GM12878 (cell line): ENCODE data around the gene CMBL.
A peak's percentile ranks its signal among the peaks of the same experiment; 100 is the strongest.

Source experiments
- CHD1 ChIP-seq: IDR thresholded peaks from 2 replicates; pipeline ENCODE4 v1.6.1; 2012; ENCODE audit warnings: low read depth, low read length, improper control_type of control experiment
- CTCF ChIP-seq, 3 experiments: IDR thresholded peaks in 2 of 3; conservative IDR thresholded peaks in 1 of 3; 2 replicates each; pipeline ENCODE4 v1.5.1; 2011; ENCODE audit warnings: low read depth in 3 of 3, low read length in 3 of 3, mild to moderate bottlenecking in 3 of 3, control low read depth in 2 of 3, moderate library complexity in 2 of 3, inconsistent platforms in 1 of 3, mixed read lengths in 1 of 3; ENCODE audit not compliant: control insufficient read depth in 2 of 3, insufficient read depth in 1 of 3; ENCODE audit errors: extremely low read depth in 1 of 3
- ESRRA ChIP-seq: IDR thresholded peaks from 2 replicates; pipeline ENCODE4 v1.6.1; 2012; ENCODE audit warnings: mild to moderate bottlenecking, low read length, improper control_type of control experiment
- EZH2 ChIP-seq: IDR thresholded peaks from 2 replicates; pipeline ENCODE4 v1.6.1; 2012; ENCODE audit warnings: low read depth, mild to moderate bottlenecking, control low read depth, inconsistent platforms, low read length, borderline replicate concordance; ENCODE audit not compliant: control insufficient read depth
- GABPA ChIP-seq: IDR thresholded peaks from 2 replicates; pipeline ENCODE4 v1.6.1; 2014; ENCODE audit warnings: antibody characterized with exemption, low read depth, mild to moderate bottlenecking, inconsistent platforms
- NFYA ChIP-seq: IDR thresholded peaks from 2 replicates; pipeline ENCODE4 v1.6.1; 2011; ENCODE audit warnings: low read depth, mild to moderate bottlenecking, low read length, improper control_type of control experiment, borderline replicate concordance
- POLR2A ChIP-seq: IDR thresholded peaks from 2 replicates; pipeline ENCODE4 v1.6.1; 2011; ENCODE audit warnings: low read depth, mild to moderate bottlenecking, low read length
- POLR2AphosphoS5 ChIP-seq: IDR thresholded peaks from 2 replicates; pipeline ENCODE4 v1.6.1; 2011; ENCODE audit warnings: mild to moderate bottlenecking, low read length, inconsistent platforms
- REST ChIP-seq: IDR thresholded peaks from 2 replicates; pipeline ENCODE4 v1.6.1; 2012; ENCODE audit warnings: mild to moderate bottlenecking, low read depth, low read length
- SMC3 ChIP-seq: IDR thresholded peaks from 2 replicates; pipeline ENCODE4 v1.6.1; 2011; ENCODE audit warnings: low read length, improper control_type of control experiment, borderline replicate concordance
- SP1 ChIP-seq: IDR thresholded peaks from one replicate; pipeline ENCODE4 v1.6.1; 2011; ENCODE audit warnings: low read depth, low read length
- SUPT20H ChIP-seq: IDR thresholded peaks from 2 replicates; pipeline ENCODE4 v1.6.1; 2011; ENCODE audit warnings: low read depth, mild to moderate bottlenecking, low read length, moderate library complexity, borderline replicate concordance; ENCODE audit not compliant: control insufficient read depth
- TARDBP ChIP-seq: IDR thresholded peaks from 2 replicates; pipeline ENCODE4 v1.6.1; 2016; ENCODE audit warnings: borderline replicate concordance
- ZNF592 ChIP-seq: fragments of 450-650 bp; IDR thresholded peaks from 2 replicates; pipeline ENCODE4 v1.6.1; 2017; ENCODE audit warnings: mild to moderate bottlenecking, moderate library complexity

GRCh38 chr5:10353241-10354047, 45.7 kb upstream of the CMBL start, which contains the start of gene MARCHF6:
- no peak for TF ChIP-seq SUPT20H
- TF ChIP-seq GABPA = peak; percentile 88
- no peak for TF ChIP-seq CTCF (IDR thresholded peaks at IDR 0.05 in 2 of 3, conservative IDR thresholded peaks at IDR 0.05 in 1 of 3; ENCODE audit: control insufficient read depth in 2 of 3, extremely low read depth in 1 of 3, insufficient read depth in 1 of 3, low read depth in 3 of 3, low read length in 3 of 3)
- 0 out of 2 replicates have a peak, but pooled peaks have one; percentile 33 for TF ChIP-seq REST
- TF ChIP-seq ESRRA = no peak
- TF ChIP-seq SMC3 = no peak
- peak; percentile 58 for TF ChIP-seq SP1
- no peak for TF ChIP-seq CHD1
- no peak for TF ChIP-seq NFYA
- TF ChIP-seq ZNF592 = no peak
- TF ChIP-seq POLR2A = peak; percentile 97
- TF ChIP-seq POLR2AphosphoS5 = peak; percentile 91
- peak; percentile 36; the same call in 1 of the 2 replicates for TF ChIP-seq TARDBP
- no peak for TF ChIP-seq EZH2
